Adrenal gland (tissue), 5 donors: ENCODE data around the gene HMCES.

Experiments
- CTCF ChIP-seq, 6 experiments: fragments of 450-650 bp in 4 of 6; fragments of 200-600 bp in 2 of 6; sonication (generic) in 1 of 6; IDR thresholded peaks; 1 replicate in 5 of 6; 2 replicates in 1 of 6; pipeline versions ENCODE4 v1.5.1 to v1.8.0; 2016 to 2021; ENCODE audit warnings: antibody characterized with exemption in 6 of 6, mild to moderate bottlenecking in 2 of 6, moderate library complexity in 1 of 6
- POLR2A ChIP-seq, 2 donors: fragments of 450-650 bp; IDR thresholded peaks; one replicate each; pipeline ENCODE4 v1.6.1; 2017; ENCODE audit warnings: antibody characterized with exemption in 2 of 2, mild to moderate bottlenecking in 2 of 2, moderate library complexity in 1 of 2
- donor health status: DM: no; HTN: no; CAD: no.

GRCh38 chr3:129295286-129295685 lies 16.6 kb downstream of the HMCES start:
- TF ChIP-seq POLR2A (IDR thresholded peaks at IDR 0.05) (no peak), CTCF (IDR thresholded peaks at IDR 0.05) (no peak)
